PC-9 (cell line): ENCODE results near the gene SEC31A.

Source experiments
- CTCF ChIP-seq: fragments of 200-600 bp; sonication (generic); conservative IDR thresholded peaks from 2 replicates; pipeline ENCODE4 v1.6.1; 2017; ENCODE audit warnings: mixed run types, antibody characterized with exemption, mild to moderate bottlenecking, moderate library complexity
- EZH2 ChIP-seq: fragments of 200-600 bp; sonication (generic); IDR thresholded peaks from 2 replicates; pipeline ENCODE4 v1.8.0; 2017; ENCODE audit warnings: antibody characterized with exemption, low read depth

- no peak for TF ChIP-seq CTCF
- no peak for TF ChIP-seq EZH2
Observed at GRCh38 chr4:82809619-82810018, 81.3 kb downstream of the SEC31A start.
